ENCODE measurements around the gene RAD9B. TPM values are rescaled to one million over a fixed set of nuclear protein-coding genes. Genes with fewer than 3 reads are reported as not detected.
A peak's percentile ranks its signal among the peaks of the same experiment; 100 is the strongest.

Gene RAD9B
- total and polyA plus RNA-seq, 10 of the 15 experiments (the other 5 are each of a cell fraction or from before 2014, with no cell fraction given), result 0.54 to 2.0 (median 1.3) TPM

GRCh38 chr12:110533607-110534006 lies 31.5 kb downstream of the RAD9B start:
- ChIA-PET CTCF (interaction anchor here (0.8 to 5.4 kb wide), 11 partner anchors 10 to 68 kb away, joined by 3 to 52 read pairs (median 6); partner anchors contain the start of genes FAM216A and GPN3), RAD21 (ENCODE audit: unreplicated experiment) (interaction anchor here (1.0 to 7.3 kb wide), 14 partner anchors 9 to 153 kb away, joined by 3 to 109 read pairs (median 10); partner anchors contain the start of genes FAM216A and GPN3), POLR2A (interaction anchor here (1.0 to 10.4 kb wide), 12 partner anchors 10 to 153 kb away, joined by 4 to 122 read pairs (median 9); partner anchors contain the start of genes FAM216A and GPN3), SMC1A (ENCODE audit: uncharacterized antibody, unreplicated experiment) (interaction anchor here (0.6 to 18.4 kb wide), 13 partner anchors 10 to 87 kb away, joined by 3 to 308 read pairs (median 4); no protein-coding TSS in a partner anchor)
- peaks cover 49% of the 10 kb centered on the region for H3K79me2 ChIP-seq (ENCODE audit: control insufficient read depth, insufficient read depth, low read length)
- in situ Hi-C loops (cut with MboI), result no loop called here
- no TSS peak for BruUV-seq (replicated peaks)
- no peaks in the 10 kb centered on the region for H3K9me3 ChIP-seq (replicated peaks; ENCODE audit: control insufficient read depth, insufficient read depth, low read length)
- TF ChIP-seq CTCF (IDR thresholded peaks at IDR 0.05 in 2 of 3, conservative IDR thresholded peaks at IDR 0.05 in 1 of 3; ENCODE audit: control insufficient read depth in 2 of 3, extremely low read depth in 1 of 3, insufficient read depth in 1 of 3, low read depth in 3 of 3, low read length in 3 of 3) (no peak), HDAC2 (IDR thresholded peaks at IDR 0.05) (no peak), MEF2A (IDR thresholded peaks at IDR 0.05; ENCODE audit: insufficient read depth, low read depth, low read length) (no peak)
- H3K4me1 ChIP-seq (ENCODE audit: control insufficient read depth, insufficient read depth, low read length), result peaks cover 76% of the 10 kb centered on the region
- H3K27me3 ChIP-seq (replicated peaks in 1 of 2; ENCODE audit: control insufficient read depth in 2 of 2, insufficient read depth in 2 of 2, low read length in 1 of 2), result no peaks in the 10 kb centered on the region
- ATAC-seq, result no peak
- no peak overlapping the region for H3K4me3 ChIP-seq
- no peak overlapping the region for H2AFZ ChIP-seq (ENCODE audit: control insufficient read depth, low read depth, low read length)
- no peaks in the 10 kb centered on the region for H4K20me1 ChIP-seq (ENCODE audit: control insufficient read depth, insufficient read depth)
- DNase-seq (ENCODE audit: low read depth, low spot score), result no peak
- 50% methylated on average over 6 of the region's 6 CpGs for WGBS (ENCODE audit: insufficient coverage, insufficient replicate concordance, low lambda C conversion rate, missing lambda C conversion rate)
- no peak for FAIRE-seq
- intact Hi-C loops (cut with micrococcal nuclease; ENCODE audit: unreplicated experiment), result loop anchor here (10.0 kb wide), 1 partner anchor 351 kb away; no protein-coding TSS in a partner anchor
- H3K36me3 ChIP-seq (ENCODE audit: control insufficient read depth in 2 of 2, insufficient read depth in 2 of 2, low read length in 1 of 2), result peaks cover 7 to 23% of the 10 kb centered on the region in 2 experiments; a peak in 3 of 4 replicates
- H3K9ac ChIP-seq (ENCODE audit: control insufficient read depth, insufficient read depth, low read length), result no peak overlapping the region
- peak overlapping the region; percentile 5 for H3K4me2 ChIP-seq (ENCODE audit: control insufficient read depth, insufficient read depth)
- H3K27ac ChIP-seq (ENCODE audit: control insufficient read depth, insufficient read depth), result peak overlapping the region; percentile 58; the same call in 1 of the 2 replicates
